HG03460 (cell line): Measurements from ENCODE around the gene CFAP299.

Experiments
- ATAC-seq: cut with Tn5 transposase; IDR thresholded peaks from one replicate; pipeline ENCODE4 v1.9.1; 2021; ENCODE audit not compliant: unreplicated experiment

The CFAP299 gene

GRCh38 chr4:80909938-80910337 is 574.4 kb downstream of the CFAP299 start:
- no peak for ATAC-seq

- no peak for ATAC-seq
Observed at GRCh38 chr4:80911458-80911857, 575.9 kb downstream of the CFAP299 start.

- ATAC-seq = no peak
Observed at GRCh38 chr4:80912350-80912749, 576.8 kb downstream of the CFAP299 start.

GRCh38 chr4:80913381-80913780 is 577.9 kb downstream of the CFAP299 start:
- ATAC-seq = peak; percentile 77

- no peak for ATAC-seq
Observed at GRCh38 chr4:80916770-80917169, 581.2 kb downstream of the CFAP299 start.

- no peak for ATAC-seq
Observed at GRCh38 chr4:80918004-80918403, 582.5 kb downstream of the CFAP299 start.

- ATAC-seq = no peak
Observed at GRCh38 chr4:80921441-80921840, 585.9 kb downstream of the CFAP299 start.

GRCh38 chr4:80922941-80923340 is 587.4 kb downstream of the CFAP299 start:
- no peak for ATAC-seq

- ATAC-seq = no peak
Observed at GRCh38 chr4:80925293-80925692, 589.8 kb downstream of the CFAP299 start.

- ATAC-seq = no peak
Observed at GRCh38 chr4:80926446-80926845, 590.9 kb downstream of the CFAP299 start.

- ATAC-seq = no peak
Observed at GRCh38 chr4:80926891-80927290, 591.4 kb downstream of the CFAP299 start.

- no peak for ATAC-seq
Observed at GRCh38 chr4:80927420-80927819, 591.9 kb downstream of the CFAP299 start.

GRCh38 chr4:80931631-80932081 is 596.1 kb downstream of the CFAP299 start:
- no peak for ATAC-seq

GRCh38 chr4:80948141-80948540 is 612.6 kb downstream of the CFAP299 start:
- ATAC-seq = no peak

- ATAC-seq = no peak
Observed at GRCh38 chr4:80948995-80949394, 613.5 kb downstream of the CFAP299 start.

GRCh38 chr4:80956421-80956820 is 620.9 kb downstream of the CFAP299 start:
- ATAC-seq = no peak

GRCh38 chr4:80963051-80963450 is 627.5 kb downstream of the CFAP299 start:
- ATAC-seq = no peak

GRCh38 chr4:80967346-80967745 is 631.8 kb downstream of the CFAP299 start:
- no peak for ATAC-seq

- no peak for ATAC-seq
Observed at GRCh38 chr4:80980239-80980638, 644.7 kb downstream of the CFAP299 start.

- ATAC-seq = no peak
Observed at GRCh38 chr4:80986011-80986410, 650.5 kb downstream of the CFAP299 start.

- ATAC-seq = no peak
Observed at GRCh38 chr4:80989921-80990544, 654.5 kb downstream of the CFAP299 start.

GRCh38 chr4:80990851-80991250 is 655.3 kb downstream of the CFAP299 start:
- no peak for ATAC-seq

- ATAC-seq = no peak
Observed at GRCh38 chr4:80999943-81000342, 664.4 kb downstream of the CFAP299 start.
